Kidney epithelial cell (primary cell): ENCODE results near the gene TFCP2L1. TPM values are rescaled to one million over a fixed set of nuclear protein-coding genes. Genes with fewer than 3 reads are reported as not detected.

Source experiments
- DNase-seq: peaks from one replicate; pipeline ENCODE4 v3.0.0-alpha.2; 2010; ENCODE audit warnings: low read depth
- H3K27me3 ChIP-seq: 2 replicates; pipeline ENCODE4 v1.6.0; 2011; ENCODE audit warnings: low read length; ENCODE audit not compliant: control insufficient read depth, insufficient read depth
- H3K36me3 ChIP-seq: 2 replicates; pipeline ENCODE4 v1.5.1; 2011; ENCODE audit warnings: low read length; ENCODE audit not compliant: control insufficient read depth, insufficient read depth
- H3K4me3 ChIP-seq: 2 replicates; pipeline ENCODE4 v1.5.1; 2011; ENCODE audit warnings: low read depth, mild to moderate bottlenecking, control low read depth, low read length
- total RNA-seq: library from RNA; depleted of rRNA; stranded (reverse); fragments of >200 nt; gene quantifications from 2 replicates; pipeline ENCODE4 v1.2.3, GENCODE V29; 2015
- TF ChIP-seq, protein P1 (sequence below): IDR thresholded peaks from 2 replicates; pipeline ENCODE4 v1.5.1; 2011; ENCODE audit warnings: mild to moderate bottlenecking, moderate library complexity, low read length, control low read depth, inconsistent platforms; ENCODE audit not compliant: insufficient read depth, poor library complexity, severe bottlenecking

Gene TFCP2L1
- total RNA-seq, 1 donor from 2014 or later = 4.5 TPM

DNA sequence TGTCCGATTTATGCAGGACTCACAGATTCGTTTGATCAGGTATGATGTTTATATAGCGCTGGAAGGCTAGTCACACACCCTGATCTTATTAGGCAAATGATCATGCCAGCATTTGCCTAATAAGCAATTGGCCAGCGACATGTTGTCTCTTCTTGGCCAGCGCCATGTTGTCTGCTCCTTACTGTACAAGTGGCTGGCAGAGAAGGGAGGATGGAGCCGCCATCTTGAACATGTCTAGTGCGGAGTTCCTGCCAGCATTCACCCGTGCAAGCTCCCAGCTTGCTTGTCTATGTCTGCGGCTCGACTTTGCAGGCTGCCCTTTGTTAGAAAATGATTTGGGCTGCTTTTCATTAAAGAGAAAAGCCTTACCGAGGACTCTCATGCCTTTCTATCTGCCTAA lies 106.3 kb downstream of the TFCP2L1 start:
- no peaks in the 10 kb centered on the region for H3K27me3 ChIP-seq
- H3K36me3 ChIP-seq = no peaks in the 10 kb centered on the region
- no peak for DNase-seq
- TF ChIP-seq, protein P1, sequence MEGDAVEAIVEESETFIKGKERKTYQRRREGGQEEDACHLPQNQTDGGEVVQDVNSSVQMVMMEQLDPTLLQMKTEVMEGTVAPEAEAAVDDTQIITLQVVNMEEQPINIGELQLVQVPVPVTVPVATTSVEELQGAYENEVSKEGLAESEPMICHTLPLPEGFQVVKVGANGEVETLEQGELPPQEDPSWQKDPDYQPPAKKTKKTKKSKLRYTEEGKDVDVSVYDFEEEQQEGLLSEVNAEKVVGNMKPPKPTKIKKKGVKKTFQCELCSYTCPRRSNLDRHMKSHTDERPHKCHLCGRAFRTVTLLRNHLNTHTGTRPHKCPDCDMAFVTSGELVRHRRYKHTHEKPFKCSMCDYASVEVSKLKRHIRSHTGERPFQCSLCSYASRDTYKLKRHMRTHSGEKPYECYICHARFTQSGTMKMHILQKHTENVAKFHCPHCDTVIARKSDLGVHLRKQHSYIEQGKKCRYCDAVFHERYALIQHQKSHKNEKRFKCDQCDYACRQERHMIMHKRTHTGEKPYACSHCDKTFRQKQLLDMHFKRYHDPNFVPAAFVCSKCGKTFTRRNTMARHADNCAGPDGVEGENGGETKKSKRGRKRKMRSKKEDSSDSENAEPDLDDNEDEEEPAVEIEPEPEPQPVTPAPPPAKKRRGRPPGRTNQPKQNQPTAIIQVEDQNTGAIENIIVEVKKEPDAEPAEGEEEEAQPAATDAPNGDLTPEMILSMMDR = no peak
- H3K4me3 ChIP-seq = no peak overlapping the region

DNA sequence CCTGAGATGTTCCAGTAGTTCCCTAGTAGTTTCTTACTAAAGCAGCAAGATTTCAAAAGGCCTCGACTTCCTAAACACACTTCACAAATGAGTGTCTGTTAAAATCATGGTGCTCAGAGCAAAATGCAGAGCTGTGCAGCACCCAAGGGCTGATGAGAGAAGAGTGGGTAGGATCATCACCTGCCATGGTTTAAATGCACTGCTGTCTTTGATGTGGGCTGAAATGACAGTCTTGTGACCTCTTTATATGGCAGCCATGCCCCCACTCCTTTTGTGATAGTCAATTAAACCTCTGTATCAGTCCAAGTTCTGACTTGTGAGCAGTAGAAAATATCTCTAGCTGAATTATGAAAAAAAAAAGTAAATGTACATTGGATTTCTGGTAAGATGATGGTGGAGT lies 107.1 kb downstream of the TFCP2L1 start:
- H3K36me3 ChIP-seq = no peaks in the 10 kb centered on the region
- H3K27me3 ChIP-seq = no peaks in the 10 kb centered on the region
- no peak overlapping the region for H3K4me3 ChIP-seq
- DNase-seq = no peak
- TF ChIP-seq, protein P1 = no peak

DNA sequence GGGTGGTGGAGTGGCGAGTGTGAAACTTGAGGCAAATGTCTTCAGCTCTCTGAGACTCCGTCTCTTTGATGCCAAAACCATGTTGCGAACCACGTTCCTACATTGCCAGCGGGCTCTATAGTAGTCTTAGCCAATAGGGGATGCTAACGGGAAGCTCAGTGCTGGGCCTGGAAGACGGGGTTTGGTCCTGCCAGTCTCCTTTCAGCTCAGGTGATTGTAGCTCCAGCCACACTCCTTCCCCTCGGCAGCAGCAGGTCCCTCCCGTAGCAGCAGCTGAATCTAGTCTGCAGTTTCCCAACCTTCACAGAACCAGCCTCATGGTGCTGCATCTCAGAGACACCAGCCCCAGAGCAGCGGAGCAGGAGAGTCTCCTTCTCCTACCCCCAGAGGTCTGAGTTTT lies 109.7 kb downstream of the TFCP2L1 start:
- no peak overlapping the region for H3K4me3 ChIP-seq
- TF ChIP-seq, protein P1 = no peak
- H3K27me3 ChIP-seq = no peaks in the 10 kb centered on the region
- no peaks in the 10 kb centered on the region for H3K36me3 ChIP-seq
- DNase-seq = no peak

DNA sequence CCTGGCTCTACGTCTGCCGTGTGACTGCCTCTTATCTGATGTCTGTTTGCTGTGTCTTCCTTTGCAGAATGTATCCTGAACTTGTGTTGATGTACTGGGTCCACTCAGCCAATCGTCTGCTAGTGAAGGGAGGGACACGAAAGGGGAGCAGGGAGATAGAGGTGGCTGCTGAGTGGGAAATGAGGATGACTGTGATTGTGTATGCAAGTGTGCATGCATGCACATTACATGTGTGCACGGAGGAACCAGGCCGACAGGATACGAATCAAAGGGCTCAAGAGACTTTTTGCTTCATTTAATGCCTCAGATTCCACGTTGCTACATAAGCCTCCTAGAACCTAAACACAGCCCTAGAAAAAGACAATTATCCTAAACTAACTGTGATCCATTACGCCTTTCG lies 111.2 kb downstream of the TFCP2L1 start:
- Histone ChIP-seq H3K36me3 (no peaks in the 10 kb centered on the region), H3K4me3 (no peak overlapping the region), H3K27me3 (no peaks in the 10 kb centered on the region)
- DNase-seq = no peak
- TF ChIP-seq, protein P1 = no peak

DNA sequence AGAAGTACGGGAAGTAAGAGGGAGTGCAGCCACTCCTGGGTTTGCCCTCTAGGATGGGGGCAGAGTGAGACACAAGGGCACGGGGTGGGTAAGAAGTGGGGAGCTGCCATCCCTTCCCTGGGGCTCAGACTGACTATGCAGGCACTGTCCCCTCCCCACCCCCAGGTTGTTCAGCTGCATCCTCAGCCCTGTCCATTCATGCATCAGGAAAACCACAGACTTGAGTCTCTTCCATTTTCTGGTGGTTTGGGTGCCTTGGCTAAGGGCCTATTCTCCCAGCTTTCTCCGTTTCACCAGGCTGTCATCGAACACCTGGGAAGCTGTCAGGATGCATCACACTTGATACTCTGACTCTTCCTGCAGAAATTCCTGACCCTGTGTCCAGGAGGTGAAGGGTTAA lies 111.9 kb downstream of the TFCP2L1 start:
- no peaks in the 10 kb centered on the region for H3K27me3 ChIP-seq
- DNase-seq = no peak
- H3K36me3 ChIP-seq = no peaks in the 10 kb centered on the region
- no peak overlapping the region for H3K4me3 ChIP-seq
- TF ChIP-seq, protein P1 = no peak

DNA sequence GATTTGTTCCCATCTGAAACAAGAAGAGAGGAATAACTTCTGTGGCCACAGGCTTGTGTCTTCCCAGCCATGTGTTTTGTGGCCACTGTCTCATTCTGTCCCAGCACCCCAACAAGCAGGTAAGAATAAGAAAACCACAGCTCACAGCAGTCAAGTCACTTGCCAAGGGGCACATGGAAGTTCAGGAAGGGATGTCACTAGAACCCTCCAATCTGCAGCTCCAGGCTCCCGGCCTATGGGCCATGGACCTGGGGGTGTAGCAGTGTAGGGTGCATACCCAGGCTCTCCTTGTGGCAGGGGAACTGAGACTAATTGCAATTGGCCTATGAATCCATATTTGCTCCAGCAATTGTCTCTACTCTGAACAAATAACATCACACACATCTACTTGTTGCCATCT lies 112.5 kb downstream of the TFCP2L1 start:
- Histone ChIP-seq H3K36me3 (no peaks in the 10 kb centered on the region), H3K27me3 (no peaks in the 10 kb centered on the region), H3K4me3 (no peak overlapping the region)
- no peak for DNase-seq
- TF ChIP-seq, protein P1 = no peak
